Parathyroid adenoma (tissue), 2 donors: Measurements from ENCODE around the gene KIF18A.

Source experiments
- H2AFZ ChIP-seq: fragments of 300-600 bp; sonication (generic); one replicate; pipeline ENCODE4 v1.7.0; 2017; ENCODE audit warnings: antibody characterized with exemption, mild to moderate bottlenecking
- H3K27ac ChIP-seq: fragments of 300-600 bp; sonication (generic); one replicate; pipeline ENCODE4 v1.7.0; 2017
- H3K27me3 ChIP-seq: fragments of 300-600 bp; sonication (generic); one replicate; pipeline ENCODE4 v1.7.0; 2017; ENCODE audit warnings: low read length; ENCODE audit not compliant: control insufficient read depth, insufficient read depth
- H3K36me3 ChIP-seq: fragments of 300-600 bp; sonication (generic); one replicate; pipeline ENCODE4 v1.7.0; 2017; ENCODE audit warnings: low read length; ENCODE audit not compliant: control insufficient read depth, insufficient read depth
- H3K4me1 ChIP-seq: fragments of 300-600 bp; sonication (generic); one replicate; pipeline ENCODE4 v1.7.0; 2017; ENCODE audit warnings: control low read depth
- H3K4me2 ChIP-seq: fragments of 300-600 bp; sonication (generic); one replicate; pipeline ENCODE4 v1.7.0; 2017; ENCODE audit warnings: low read length
- H3K4me3 ChIP-seq: fragments of 300-600 bp; sonication (generic); one replicate; pipeline ENCODE4 v1.7.0; 2017; ENCODE audit warnings: low read depth, low read length
- H3K79me2 ChIP-seq: fragments of 300-600 bp; sonication (generic); one replicate; pipeline ENCODE4 v1.7.0; 2017; ENCODE audit warnings: control low read depth
- H3K9ac ChIP-seq: fragments of 300-600 bp; sonication (generic); one replicate; pipeline ENCODE4 v1.7.0; 2017; ENCODE audit warnings: mild to moderate bottlenecking
- H3K9me3 ChIP-seq: fragments of 300-600 bp; sonication (generic); one replicate; pipeline ENCODE4 v1.7.0; 2017; ENCODE audit warnings: low read length; ENCODE audit not compliant: control insufficient read depth
- TF ChIP-seq, protein P1 (sequence below): fragments of 300-600 bp; sonication (generic); IDR thresholded peaks from one replicate; pipeline ENCODE4 v1.7.0; 2017; ENCODE audit warnings: antibody characterized with exemption, mild to moderate bottlenecking
- donor health status: primary hyperparathyroidism.

KIF18A gene

DNA sequence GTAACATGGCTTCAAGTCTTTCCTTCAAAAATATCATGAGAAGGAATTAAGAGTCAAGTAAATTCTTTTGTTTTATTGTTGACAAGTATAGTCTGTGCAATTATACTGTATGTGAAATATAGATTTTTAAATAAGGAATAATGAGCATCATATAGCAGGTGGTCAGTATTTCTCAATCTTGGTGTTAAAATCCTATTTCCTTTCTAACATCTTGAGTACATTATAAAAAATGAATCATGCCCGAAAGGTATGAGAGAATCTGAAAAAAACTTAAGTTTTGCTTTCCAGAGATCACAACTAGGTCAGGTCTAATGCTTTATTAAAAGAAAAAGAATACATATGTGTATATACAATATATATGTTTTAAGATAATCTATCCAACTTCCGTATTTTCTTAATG, 53.1 kb downstream of the KIF18A start:
- TF ChIP-seq, protein P1, sequence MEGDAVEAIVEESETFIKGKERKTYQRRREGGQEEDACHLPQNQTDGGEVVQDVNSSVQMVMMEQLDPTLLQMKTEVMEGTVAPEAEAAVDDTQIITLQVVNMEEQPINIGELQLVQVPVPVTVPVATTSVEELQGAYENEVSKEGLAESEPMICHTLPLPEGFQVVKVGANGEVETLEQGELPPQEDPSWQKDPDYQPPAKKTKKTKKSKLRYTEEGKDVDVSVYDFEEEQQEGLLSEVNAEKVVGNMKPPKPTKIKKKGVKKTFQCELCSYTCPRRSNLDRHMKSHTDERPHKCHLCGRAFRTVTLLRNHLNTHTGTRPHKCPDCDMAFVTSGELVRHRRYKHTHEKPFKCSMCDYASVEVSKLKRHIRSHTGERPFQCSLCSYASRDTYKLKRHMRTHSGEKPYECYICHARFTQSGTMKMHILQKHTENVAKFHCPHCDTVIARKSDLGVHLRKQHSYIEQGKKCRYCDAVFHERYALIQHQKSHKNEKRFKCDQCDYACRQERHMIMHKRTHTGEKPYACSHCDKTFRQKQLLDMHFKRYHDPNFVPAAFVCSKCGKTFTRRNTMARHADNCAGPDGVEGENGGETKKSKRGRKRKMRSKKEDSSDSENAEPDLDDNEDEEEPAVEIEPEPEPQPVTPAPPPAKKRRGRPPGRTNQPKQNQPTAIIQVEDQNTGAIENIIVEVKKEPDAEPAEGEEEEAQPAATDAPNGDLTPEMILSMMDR, result no peak
- Histone ChIP-seq H3K36me3 (no peaks in the 10 kb centered on the region), H3K79me2 (no peaks in the 10 kb centered on the region), H3K27ac (no peak overlapping the region), H3K4me1 (no peaks in the 10 kb centered on the region), H3K4me2 (no peak overlapping the region), H3K27me3 (no peaks in the 10 kb centered on the region), H3K4me3 (no peak overlapping the region), H3K9me3 (no peaks in the 10 kb centered on the region), H2AFZ (no peak overlapping the region), H3K9ac (no peak overlapping the region)

DNA sequence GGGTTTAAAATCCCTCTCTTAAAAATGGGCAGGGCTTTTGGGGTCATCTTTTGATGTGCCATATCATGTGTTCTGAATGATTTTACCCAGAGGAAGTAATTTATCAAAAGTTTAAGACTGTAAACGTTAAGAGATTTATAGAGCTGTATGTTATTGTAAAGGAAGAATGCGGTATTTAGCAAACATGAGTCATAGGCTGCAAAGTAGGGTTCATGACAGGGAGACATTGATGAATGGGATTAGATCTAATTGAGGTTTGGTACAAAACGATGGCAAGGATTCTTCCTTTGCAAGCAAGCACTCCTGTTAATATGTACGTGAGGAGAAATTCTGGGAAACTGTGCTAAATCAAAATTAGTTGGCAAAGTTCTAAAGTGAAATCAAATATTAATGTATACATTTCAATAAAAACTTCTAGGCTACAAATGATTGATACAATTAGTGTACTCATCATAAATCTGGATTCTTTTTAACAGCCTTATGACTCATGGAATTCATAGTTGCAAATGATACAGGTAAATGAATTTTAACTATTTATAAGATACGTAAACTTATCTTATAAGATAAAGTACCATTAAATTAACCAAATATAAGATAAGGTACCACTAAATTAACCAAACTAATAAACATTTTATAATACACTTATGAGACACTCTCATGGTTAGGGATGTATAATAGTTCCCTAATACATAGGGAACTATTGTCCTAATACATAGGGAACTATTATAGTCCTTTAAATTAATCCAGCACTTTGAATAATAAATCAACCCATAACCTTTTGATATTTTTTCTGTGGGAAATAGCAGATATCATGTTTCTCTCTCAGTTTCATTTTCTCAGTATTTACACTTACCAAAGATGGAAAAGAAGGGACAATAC, 58.4 kb downstream of the KIF18A start:
- H3K27ac ChIP-seq, result no peak overlapping the region
- TF ChIP-seq, protein P1, result no peak
- no peaks in the 10 kb centered on the region for H3K27me3 ChIP-seq
- H2AFZ ChIP-seq, result no peak overlapping the region
- no peak overlapping the region for H3K4me3 ChIP-seq
- no peaks in the 10 kb centered on the region for H3K79me2 ChIP-seq
- no peaks in the 10 kb centered on the region for H3K9me3 ChIP-seq
- no peaks in the 10 kb centered on the region for H3K36me3 ChIP-seq
- H3K4me2 ChIP-seq, result no peak overlapping the region
- H3K9ac ChIP-seq, result no peak overlapping the region
- no peaks in the 10 kb centered on the region for H3K4me1 ChIP-seq

DNA sequence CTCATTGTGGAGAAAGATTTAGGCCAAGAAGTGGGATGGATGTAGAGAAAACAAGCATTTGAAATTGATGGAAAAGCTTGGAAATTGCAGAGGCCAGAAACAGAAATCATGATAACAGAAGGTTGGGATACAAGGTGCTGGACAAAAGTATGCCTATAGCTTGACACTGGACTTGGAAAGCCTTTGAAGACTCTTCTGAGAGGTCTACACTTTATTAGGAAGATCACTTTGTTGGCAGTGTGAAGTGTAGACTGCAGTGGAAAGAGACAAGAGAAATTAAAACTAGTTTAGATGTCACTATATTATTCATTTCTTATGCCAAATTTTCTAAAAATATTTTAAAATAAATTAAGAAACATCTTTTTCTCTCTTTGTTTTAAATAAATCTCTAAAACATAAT, 59.1 kb downstream of the KIF18A start:
- H3K36me3 ChIP-seq, result no peaks in the 10 kb centered on the region
- H2AFZ ChIP-seq, result no peak overlapping the region
- H3K4me3 ChIP-seq, result no peak overlapping the region
- H3K4me2 ChIP-seq, result no peak overlapping the region
- H3K9me3 ChIP-seq, result no peaks in the 10 kb centered on the region
- H3K27ac ChIP-seq, result no peak overlapping the region
- no peak overlapping the region for H3K9ac ChIP-seq
- H3K4me1 ChIP-seq, result no peaks in the 10 kb centered on the region
- no peaks in the 10 kb centered on the region for H3K27me3 ChIP-seq
- TF ChIP-seq, protein P1, result no peak
- no peaks in the 10 kb centered on the region for H3K79me2 ChIP-seq

DNA sequence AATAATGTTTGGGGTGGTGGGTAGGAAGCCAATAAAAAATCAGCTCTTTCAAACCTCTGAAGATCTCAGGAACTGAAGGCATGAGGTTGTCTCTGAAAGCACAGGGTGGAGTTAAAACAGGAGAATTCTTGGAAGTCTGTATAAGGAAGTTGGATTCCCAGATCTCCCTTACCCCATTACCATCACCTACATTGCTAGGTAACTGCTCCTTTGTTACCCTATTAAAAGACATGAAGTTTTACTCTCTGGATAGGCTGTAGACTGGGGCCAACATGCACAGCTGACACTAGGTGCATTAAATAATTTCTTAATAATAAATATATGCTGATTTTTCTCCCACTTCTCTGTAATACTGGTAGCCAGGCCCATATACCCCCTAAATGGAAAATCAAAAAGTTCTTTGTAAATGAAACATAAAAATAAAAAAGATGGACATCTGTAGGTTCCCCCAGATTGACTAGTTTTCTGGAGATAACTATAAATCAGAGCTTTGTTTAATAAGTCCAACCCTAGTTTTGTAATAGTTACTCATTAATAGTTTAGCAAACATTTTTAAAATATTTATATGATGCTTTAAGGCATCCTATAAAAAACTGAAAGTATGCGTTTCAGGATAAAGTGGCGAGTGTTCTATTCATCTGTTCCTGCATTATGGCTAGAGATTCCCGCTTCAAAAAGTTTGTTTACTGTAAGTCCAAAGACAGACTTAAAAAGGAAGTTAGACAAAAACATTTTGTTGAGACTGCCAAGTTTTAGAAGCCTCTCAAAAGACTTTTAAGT, 63.8 kb downstream of the KIF18A start:
- Histone ChIP-seq H2AFZ (no peak overlapping the region), H3K79me2 (no peaks in the 10 kb centered on the region)
- TF ChIP-seq, protein P1, result no peak

More for the DNA sequence above, 63.8 kb downstream of the KIF18A start:
- no peak overlapping the region for H3K27ac ChIP-seq
- H3K9me3 ChIP-seq, result no peaks in the 10 kb centered on the region
- no peak overlapping the region for H3K4me2 ChIP-seq
- no peak overlapping the region for H3K4me3 ChIP-seq
- H3K36me3 ChIP-seq, result no peaks in the 10 kb centered on the region
- H3K9ac ChIP-seq, result no peak overlapping the region
- no peaks in the 10 kb centered on the region for H3K4me1 ChIP-seq
- H3K27me3 ChIP-seq, result no peaks in the 10 kb centered on the region
